Pancreas (tissue), 8 donors: ENCODE measurements around the gene PRKAB1. TPM values are rescaled to one million over a fixed set of nuclear protein-coding genes. Genes with fewer than 3 reads are reported as not detected.

Experiments used
- microRNA-seq, 2 donors: library from miRNA; unstranded; fragments of <30 nt; microRNA quantifications; one replicate each; pipeline versions ENCODE4 to v1.1.0, GENCODE V29; 2019 to 2020
- polyA plus RNA-seq, 2 donors: library from polyadenylated mRNA; stranded (reverse); fragments of 200-250 nt; gene quantifications; one replicate each; pipeline ENCODE4 v1.2.3, GENCODE V29; 2013
- total RNA-seq, 6 donors: library from RNA; stranded (reverse); fragmentation: NEBNext Ultra II Directional in 4 of 6; extraction: Animal tissue kit (Norgen Biotek cat#: 25700) in 4 of 6; gene quantifications; one replicate each; pipeline versions ENCODE4 v1.2.1 to v1.2.4, GENCODE V29; 2021 to 2023
- donor health status: healthy with polysubstance abuse.
- donor health status: DM: no; HTN: no; CAD: no; lungs with moderate emphysema.
- donor health status: DM: no; HTN: no; CAD: no.
- donor health status: Bipolar disorder and iron deficiency.
- donor health status: DM: yes; HTN: yes; CAD: no.
- donor health status: DM: no; HTN: no; CAD: no.
- donor health status: DM: no; HTN: no; CAD: no.
- donor health status: DM: yes; HTN: yes; CAD: no.

PRKAB1 gene
- total and polyA plus RNA-seq, 8 donors: 12.4 to 38.2 (median 20.5) TPM

Small RNAs within 50 kb of the gene (microRNA-seq; reads per million reads assigned to microRNA genes)
- 0 reads per million in 2 donors for gene MIR1178

Other genes starting within 250 kb of the PRKAB1 start
- under 1 TPM in 4 of 6 donors, not detected in 2; 0.05 to 0.52 (median 0.06) TPM for gene TMEM233, start 74.4 kb upstream of the PRKAB1 start, total RNA-seq
- gene TMEM233, start 74.4 kb upstream of the PRKAB1 start, polyA plus RNA-seq: under 1 TPM; 0.08 to 0.09 TPM
- gene CIT, start 209.2 kb downstream of the PRKAB1 start, total RNA-seq: 1 to 10 TPM in 2 of 6 donors, under 1 TPM in 4; 0.56 to 2.7 (median 0.84) TPM
- 1 to 10 TPM in 1 of 2 donors, under 1 TPM in 1; 0.38 to 1.0 TPM for gene CIT, start 209.2 kb downstream of the PRKAB1 start, polyA plus RNA-seq